HG03108 (cell line): ENCODE results near the gene PHAF1.

ENCODE experiments used
- ATAC-seq: cut with Tn5 transposase; IDR thresholded peaks from one replicate; pipeline ENCODE4 v1.9.1; 2021; ENCODE audit warnings: moderate library complexity; ENCODE audit not compliant: unreplicated experiment

The PHAF1 gene

DNA sequence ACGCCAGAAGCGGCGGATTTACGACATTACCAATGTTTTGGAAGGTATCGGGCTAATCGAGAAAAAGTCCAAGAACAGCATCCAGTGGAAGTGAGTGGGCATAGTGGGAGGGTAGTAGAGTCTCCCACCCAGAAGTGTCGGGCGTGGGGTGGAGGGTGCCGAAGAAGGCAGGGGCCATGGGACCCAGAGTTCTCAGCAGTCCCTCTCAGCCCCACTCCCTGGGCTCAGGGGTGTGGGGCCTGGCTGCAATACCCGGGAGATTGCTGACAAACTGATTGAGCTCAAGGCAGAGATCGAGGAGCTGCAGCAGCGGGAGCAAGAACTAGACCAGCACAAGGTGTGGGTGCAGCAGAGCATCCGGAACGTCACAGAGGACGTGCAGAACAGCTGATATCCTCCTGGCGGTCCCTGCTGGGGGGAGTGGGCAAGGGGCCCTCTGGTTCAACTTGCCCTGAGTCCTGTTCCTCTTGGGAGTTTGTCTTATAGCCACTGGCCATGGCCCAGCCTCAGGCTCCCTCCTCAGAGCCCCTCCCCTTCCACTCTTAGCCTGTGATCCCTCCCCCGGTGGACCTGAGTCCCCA is 83.1 kb downstream of the PHAF1 start:
- ATAC-seq = no peak

DNA sequence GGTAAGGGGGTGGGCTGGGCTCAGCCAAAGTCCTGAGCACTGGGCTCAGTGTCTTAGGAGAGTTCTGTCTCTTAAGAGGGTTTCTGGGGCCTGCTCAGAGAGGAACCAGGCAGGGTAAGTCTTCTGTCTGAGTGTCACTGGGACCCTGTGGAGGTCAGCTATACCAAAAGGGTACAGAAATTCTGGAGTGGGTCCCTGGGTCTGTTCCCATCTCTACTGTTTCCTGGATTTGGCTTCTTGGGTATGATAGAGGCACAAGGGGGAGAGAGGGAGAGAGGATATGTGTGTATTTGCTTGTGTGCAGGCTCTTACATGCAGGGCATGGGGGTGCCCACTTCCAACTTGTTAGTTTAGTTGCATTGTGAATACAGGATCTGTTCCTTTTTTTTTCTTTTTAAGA is 83.8 kb downstream of the PHAF1 start:
- no peak for ATAC-seq

DNA sequence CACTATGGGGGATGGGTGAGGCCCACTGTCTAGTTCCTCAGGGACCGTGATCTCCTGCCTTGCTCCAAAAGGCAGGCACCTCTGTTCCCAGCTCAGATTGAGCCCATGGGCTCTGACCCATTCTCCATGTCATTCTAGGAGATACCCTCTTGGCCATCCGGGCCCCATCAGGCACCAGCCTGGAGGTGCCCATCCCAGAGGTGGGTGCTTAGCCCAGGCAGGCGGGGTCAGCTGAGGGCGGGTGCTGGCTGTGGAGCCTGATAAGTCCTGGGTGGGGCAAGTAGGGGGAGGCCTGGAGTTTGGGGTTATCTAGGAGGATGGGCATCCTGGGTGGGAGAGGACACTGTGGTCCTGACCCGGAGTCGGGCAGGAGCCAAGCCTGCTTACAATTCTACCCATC is 84.5 kb downstream of the PHAF1 start:
- ATAC-seq = no peak

DNA sequence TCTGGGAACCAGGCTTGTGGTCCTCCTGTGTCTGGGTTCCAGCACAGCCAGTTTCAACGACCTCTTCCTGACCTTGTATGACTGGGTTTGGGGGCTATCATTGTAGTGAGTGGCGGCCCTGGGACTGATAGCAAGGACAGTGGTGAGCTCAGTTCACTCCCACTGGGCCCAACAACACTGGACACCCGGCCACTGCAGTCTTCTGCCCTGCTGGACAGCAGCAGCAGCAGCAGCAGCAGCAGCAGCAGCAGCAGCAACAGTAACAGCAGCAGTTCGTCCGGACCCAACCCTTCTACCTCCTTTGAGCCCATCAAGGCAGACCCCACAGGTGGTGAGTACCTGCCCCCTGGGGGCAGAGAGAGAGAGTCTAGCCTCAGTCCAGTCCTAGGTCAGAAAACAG is 85.9 kb downstream of the PHAF1 start:
- no peak for ATAC-seq

DNA sequence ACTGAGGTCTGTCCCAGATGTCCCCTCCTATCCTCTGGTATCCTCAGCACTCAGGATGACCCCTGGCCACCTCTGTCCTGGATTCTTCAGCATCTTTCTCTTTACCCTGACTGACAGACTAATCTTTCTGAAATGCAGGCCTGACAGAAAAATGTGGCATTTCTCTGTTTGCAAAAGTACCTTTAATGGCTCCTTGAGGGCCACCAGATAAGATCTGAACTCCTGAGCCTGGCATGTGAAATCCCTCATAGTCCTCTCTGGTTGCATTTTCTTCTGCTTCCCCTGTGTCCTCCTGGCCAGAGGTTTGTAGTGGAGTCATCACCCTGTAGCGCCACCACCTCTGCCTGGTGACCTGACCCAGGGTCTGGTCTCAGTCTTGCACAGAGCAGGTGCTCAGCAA is 87.1 kb downstream of the PHAF1 start:
- no peak for ATAC-seq

DNA sequence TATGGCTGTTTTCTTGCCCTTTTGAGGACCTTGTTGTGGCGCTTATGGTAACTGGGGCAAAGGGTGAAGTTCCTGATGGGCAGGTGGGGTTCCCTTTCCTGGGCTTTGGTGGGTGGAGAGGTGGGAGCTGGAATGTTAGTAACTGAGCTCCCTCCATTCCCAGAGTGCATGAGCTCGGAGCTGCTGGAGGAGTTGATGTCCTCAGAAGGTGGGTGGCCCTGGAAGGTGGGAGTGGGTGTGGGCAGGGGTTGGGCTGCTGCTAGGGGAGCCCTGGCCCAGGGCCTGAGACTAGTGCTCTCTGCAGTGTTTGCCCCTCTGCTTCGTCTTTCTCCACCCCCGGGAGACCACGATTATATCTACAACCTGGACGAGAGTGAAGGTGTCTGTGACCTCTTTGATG is 88.0 kb downstream of the PHAF1 start:
- no peak for ATAC-seq
